ENCODE results near the gene MBNL1. TPM values are rescaled to one million over a fixed set of nuclear protein-coding genes. Genes with fewer than 3 reads are reported as not detected.

The MBNL1 gene
- total RNA-seq, 1 experiment from 2014 or later: 68.6 TPM

DNA sequence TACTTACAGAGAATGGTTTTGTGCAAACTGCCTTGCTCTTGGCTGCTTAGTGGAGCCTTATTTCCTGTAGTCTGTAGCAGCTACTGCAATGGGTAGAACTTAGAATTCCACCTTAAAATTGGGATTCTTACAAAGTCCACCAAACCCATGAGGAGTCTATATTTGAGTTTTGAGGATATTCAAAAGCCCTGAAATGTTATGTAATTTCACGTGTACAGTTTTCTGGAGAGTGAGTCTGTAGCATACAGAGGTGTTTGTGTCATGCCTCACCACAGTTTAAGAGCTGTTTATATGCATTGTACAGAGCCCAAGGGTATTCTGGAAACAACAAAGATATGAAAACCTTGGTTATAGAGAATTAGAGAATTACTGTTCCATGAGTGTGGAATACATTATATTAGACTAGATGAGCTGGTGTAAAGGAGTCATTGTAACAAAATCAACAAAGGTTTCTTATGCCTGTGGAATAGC, 114.4 kb downstream of the MBNL1 start:
- intact Hi-C loops (cut with micrococcal nuclease; ENCODE audit: unreplicated experiment): no loop called here
- Histone ChIP-seq H3K4me3 (ENCODE audit: low read depth, low read length) (no peak overlapping the region), H3K9me3 (no peaks in the 10 kb centered on the region), H3K4me1 (peaks cover 19% of the 10 kb centered on the region), H3K27me3 (replicated peaks; ENCODE audit: control insufficient read depth, insufficient read depth, low read length) (no peaks in the 10 kb centered on the region), H3K36me3 (ENCODE audit: control insufficient read depth, insufficient read depth, low read length) (no peaks in the 10 kb centered on the region)
- DNase-seq: no peak
- no peak overlapping the region for H3K4me3 Mint-ChIP-seq (ENCODE audit: unreplicated experiment)
- BruUV-seq (replicated peaks): no TSS peak
- no peak overlapping the region for H3K27ac Mint-ChIP-seq (ENCODE audit: unreplicated experiment)
- no peaks in the 10 kb centered on the region for H3K36me3 Mint-ChIP-seq (ENCODE audit: insufficient read depth, unreplicated experiment)
- peaks cover 11% of the 10 kb centered on the region for H3K4me1 Mint-ChIP-seq (ENCODE audit: low read depth, unreplicated experiment)
- ChIA-PET CTCF (interaction anchor here (0.5 kb wide), 1 partner anchor 20 kb away, joined by 4 read pairs; no protein-coding TSS in a partner anchor), POLR2A (no interaction called here)
- TF ChIP-seq, protein P1, sequence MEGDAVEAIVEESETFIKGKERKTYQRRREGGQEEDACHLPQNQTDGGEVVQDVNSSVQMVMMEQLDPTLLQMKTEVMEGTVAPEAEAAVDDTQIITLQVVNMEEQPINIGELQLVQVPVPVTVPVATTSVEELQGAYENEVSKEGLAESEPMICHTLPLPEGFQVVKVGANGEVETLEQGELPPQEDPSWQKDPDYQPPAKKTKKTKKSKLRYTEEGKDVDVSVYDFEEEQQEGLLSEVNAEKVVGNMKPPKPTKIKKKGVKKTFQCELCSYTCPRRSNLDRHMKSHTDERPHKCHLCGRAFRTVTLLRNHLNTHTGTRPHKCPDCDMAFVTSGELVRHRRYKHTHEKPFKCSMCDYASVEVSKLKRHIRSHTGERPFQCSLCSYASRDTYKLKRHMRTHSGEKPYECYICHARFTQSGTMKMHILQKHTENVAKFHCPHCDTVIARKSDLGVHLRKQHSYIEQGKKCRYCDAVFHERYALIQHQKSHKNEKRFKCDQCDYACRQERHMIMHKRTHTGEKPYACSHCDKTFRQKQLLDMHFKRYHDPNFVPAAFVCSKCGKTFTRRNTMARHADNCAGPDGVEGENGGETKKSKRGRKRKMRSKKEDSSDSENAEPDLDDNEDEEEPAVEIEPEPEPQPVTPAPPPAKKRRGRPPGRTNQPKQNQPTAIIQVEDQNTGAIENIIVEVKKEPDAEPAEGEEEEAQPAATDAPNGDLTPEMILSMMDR (IDR thresholded peaks at IDR 0.05; ENCODE audit: insufficient read depth in 1 of 2, low read depth in 1 of 2, low read length in 1 of 2, severe bottlenecking in 1 of 2, unreplicated experiment in 1 of 2): no peak
- H3K27me3 Mint-ChIP-seq (ENCODE audit: insufficient read depth, unreplicated experiment): no peaks in the 10 kb centered on the region
- H3K9me3 Mint-ChIP-seq (ENCODE audit: unreplicated experiment): no peaks in the 10 kb centered on the region

DNA sequence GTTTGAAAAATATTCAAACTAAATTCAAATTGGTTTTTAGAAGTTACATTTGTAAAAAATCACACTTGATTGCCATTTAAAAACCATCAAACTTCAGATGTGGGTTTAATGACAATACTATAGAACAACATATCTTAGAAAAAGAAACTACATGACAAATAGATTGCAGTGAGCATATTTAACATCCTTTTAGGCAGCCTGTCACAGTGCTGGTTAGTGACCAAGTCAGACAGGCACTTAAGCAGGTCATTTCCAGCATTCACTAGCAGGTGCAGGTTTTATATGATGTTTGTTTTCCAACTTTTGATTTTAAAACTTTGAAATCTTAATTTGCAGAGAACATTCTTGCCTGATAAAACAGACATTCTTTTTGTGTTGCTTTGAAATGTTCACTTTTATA, 115.7 kb downstream of the MBNL1 start:
- Mint-ChIP-seq H3K9me3 (ENCODE audit: unreplicated experiment) (no peaks in the 10 kb centered on the region), H3K36me3 (ENCODE audit: insufficient read depth, unreplicated experiment) (peaks cover 3% of the 10 kb centered on the region), H3K4me3 (ENCODE audit: unreplicated experiment) (no peak overlapping the region), H3K4me1 (ENCODE audit: low read depth, unreplicated experiment) (peaks cover 11% of the 10 kb centered on the region), H3K27ac (ENCODE audit: unreplicated experiment) (no peak overlapping the region), H3K27me3 (ENCODE audit: insufficient read depth, unreplicated experiment) (no peaks in the 10 kb centered on the region)
- peaks cover 31% of the 10 kb centered on the region for H3K4me1 ChIP-seq
- TF ChIP-seq, protein P1 (IDR thresholded peaks at IDR 0.05; ENCODE audit: insufficient read depth in 1 of 2, low read depth in 1 of 2, low read length in 1 of 2, severe bottlenecking in 1 of 2, unreplicated experiment in 1 of 2): no peak
- intact Hi-C loops (cut with micrococcal nuclease; ENCODE audit: unreplicated experiment): no loop called here
- no peak for DNase-seq
- ChIA-PET POLR2A (no interaction called here), CTCF (no interaction called here)
- no TSS peak for BruUV-seq (replicated peaks)
- H3K4me3 ChIP-seq (ENCODE audit: low read depth, low read length): no peak overlapping the region
- H3K9me3 ChIP-seq: no peaks in the 10 kb centered on the region
- no peaks in the 10 kb centered on the region for H3K36me3 ChIP-seq (ENCODE audit: control insufficient read depth, insufficient read depth, low read length)
- H3K27me3 ChIP-seq (replicated peaks; ENCODE audit: control insufficient read depth, insufficient read depth, low read length): no peaks in the 10 kb centered on the region

DNA sequence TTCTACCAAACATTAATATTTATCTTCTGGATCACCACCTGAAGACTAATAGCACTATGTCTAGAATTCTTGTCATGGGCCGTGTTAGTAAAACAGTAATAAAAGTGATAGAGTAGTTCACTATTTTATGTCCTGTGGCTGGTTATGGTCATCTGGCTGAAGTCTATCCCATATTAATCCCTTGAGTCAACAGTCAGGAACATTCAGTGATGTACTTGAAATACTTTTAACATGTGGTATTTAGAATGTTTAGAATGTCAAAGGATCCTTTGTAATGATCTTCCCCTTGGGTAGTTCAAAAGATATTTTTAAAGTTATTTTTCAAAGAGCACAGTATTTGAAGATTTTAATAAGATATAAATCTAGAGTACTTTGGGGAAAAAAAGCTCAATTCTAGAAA, 117.0 kb downstream of the MBNL1 start:
- peaks cover 41% of the 10 kb centered on the region for H3K4me1 ChIP-seq
- H3K4me3 ChIP-seq (ENCODE audit: low read depth, low read length): no peak overlapping the region
- intact Hi-C loops (cut with micrococcal nuclease; ENCODE audit: unreplicated experiment): no loop called here
- H3K27me3 Mint-ChIP-seq (ENCODE audit: insufficient read depth, unreplicated experiment): no peaks in the 10 kb centered on the region
- ChIA-PET POLR2A (no interaction called here), CTCF (no interaction called here)
- peaks cover 15% of the 10 kb centered on the region for H3K4me1 Mint-ChIP-seq (ENCODE audit: low read depth, unreplicated experiment)
- H3K4me3 Mint-ChIP-seq (ENCODE audit: unreplicated experiment): no peak overlapping the region
- TF ChIP-seq, protein P1 (IDR thresholded peaks at IDR 0.05; ENCODE audit: insufficient read depth in 1 of 2, low read depth in 1 of 2, low read length in 1 of 2, severe bottlenecking in 1 of 2, unreplicated experiment in 1 of 2): no peak
- H3K36me3 ChIP-seq (ENCODE audit: control insufficient read depth, insufficient read depth, low read length): no peaks in the 10 kb centered on the region
- no peaks in the 10 kb centered on the region for H3K27me3 ChIP-seq (replicated peaks; ENCODE audit: control insufficient read depth, insufficient read depth, low read length)
- peaks cover 4% of the 10 kb centered on the region for H3K36me3 Mint-ChIP-seq (ENCODE audit: insufficient read depth, unreplicated experiment)
- H3K9me3 Mint-ChIP-seq (ENCODE audit: unreplicated experiment): no peaks in the 10 kb centered on the region
- H3K9me3 ChIP-seq: no peaks in the 10 kb centered on the region
- no peak overlapping the region for H3K27ac Mint-ChIP-seq (ENCODE audit: unreplicated experiment)
- BruUV-seq (replicated peaks): no TSS peak
- DNase-seq: no peak

All from Caco-2 (cell line).